ENCODE data around the gene CFAP54. TPM values are rescaled to one million over a fixed set of nuclear protein-coding genes. Genes with fewer than 3 reads are reported as not detected.
"Not testable (repeated sequence)": the region's sequence is repeated elsewhere in the genome, so short reads cannot be mapped to it uniquely, and the experiment has no call there.

The CFAP54 gene
- total RNA-seq, 1 experiment from 2014 or later = 0.64 TPM

GRCh38 chr12:96719660-96720362 lies 230.4 kb downstream of the CFAP54 start:
- no peak for DNase-seq (ENCODE audit: low read depth, low spot score)
- Histone ChIP-seq H3K27ac (ENCODE audit: low read length) (no peak overlapping the region), H3K4me3 (ENCODE audit: low read depth in 2 of 2, low read length in 2 of 2) (peak overlapping the region; percentile 37 to 57), H3K9me3 (ENCODE audit: control insufficient read depth, insufficient read depth, low read depth, low read length) (no peaks in the 10 kb centered on the region), H3K4me1 (ENCODE audit: control insufficient read depth, insufficient read depth, low read length) (no peaks in the 10 kb centered on the region), H3K36me3 (ENCODE audit: control insufficient read depth, insufficient read depth, low read length) (no peaks in the 10 kb centered on the region), H3K27me3 (ENCODE audit: control insufficient read depth, insufficient read depth, low read length) (no peaks in the 10 kb centered on the region)
- TF ChIP-seq CTCF (IDR thresholded peaks at IDR 0.05) = no peak
- TF ChIP-seq POLR2AphosphoS5 (IDR thresholded peaks at IDR 0.05; ENCODE audit: low read depth, low read length) = no peak
- TF ChIP-seq SIN3A (IDR thresholded peaks at IDR 0.05; ENCODE audit: borderline replicate concordance, insufficient read depth, low read depth, low read length) = no peak
- no peak for TF ChIP-seq TCF7L2 (IDR thresholded peaks at IDR 0.05; ENCODE audit: low read depth, low read length)
- POLR2A ChIA-PET = no interaction called here
- no TSS peak for BruUV-seq (replicated peaks)
- peak; percentile 80 for ATAC-seq
- in situ Hi-C loops (cut with HindIII; ENCODE audit: low pct_unique_long_range_greater_than_20kb, low sequenced_read_pairs) (no loop called here), intact Hi-C loops (cut with micrococcal nuclease; ENCODE audit: unreplicated experiment) (no loop called here)
- CTCF ChIA-PET = no interaction called here

- H3K4me3 ChIP-seq (ENCODE audit: low read depth in 2 of 2, low read length in 2 of 2) = peak overlapping the region; percentile 37 to 57
- DNase-seq (ENCODE audit: low read depth, low spot score) = no peak
Observed at GRCh38 chr12:96720363-96720705, 231.0 kb downstream of the CFAP54 start.

GRCh38 chr12:96729466-96729865 lies 240.1 kb downstream of the CFAP54 start:
- POLR2A ChIA-PET; H3K27me3 ChIP-seq (ENCODE audit: control insufficient read depth, insufficient read depth, low read length); CTCF ChIA-PET; H3K4me3 ChIP-seq (ENCODE audit: low read depth in 2 of 2, low read length in 2 of 2); DNase-seq (ENCODE audit: low read depth, low spot score); H3K4me1 ChIP-seq (ENCODE audit: control insufficient read depth, insufficient read depth, low read length); intact Hi-C loops (cut with micrococcal nuclease; ENCODE audit: unreplicated experiment); H3K9me3 ChIP-seq (ENCODE audit: control insufficient read depth, insufficient read depth, low read depth, low read length); H3K36me3 ChIP-seq (ENCODE audit: control insufficient read depth, insufficient read depth, low read length); H3K27ac ChIP-seq (ENCODE audit: low read length); BruUV-seq (replicated peaks); in situ Hi-C loops (cut with HindIII; ENCODE audit: low pct_unique_long_range_greater_than_20kb, low sequenced_read_pairs); ATAC-seq: not testable (repeated sequence)

More at GRCh38 chr12:96720363-96720705, 231.0 kb downstream of the CFAP54 start:
- H3K4me1 ChIP-seq (ENCODE audit: control insufficient read depth, insufficient read depth, low read length) = no peaks in the 10 kb centered on the region
- no peak overlapping the region for H3K27ac ChIP-seq (ENCODE audit: low read length)
- H3K36me3 ChIP-seq (ENCODE audit: control insufficient read depth, insufficient read depth, low read length) = no peaks in the 10 kb centered on the region
- ChIA-PET POLR2A (no interaction called here), CTCF (interaction anchor here (0.7 kb wide), 1 partner anchor 611 kb away, joined by 4 read pairs; no protein-coding TSS in a partner anchor)
- H3K27me3 ChIP-seq (ENCODE audit: control insufficient read depth, insufficient read depth, low read length) = no peaks in the 10 kb centered on the region
- H3K9me3 ChIP-seq (ENCODE audit: control insufficient read depth, insufficient read depth, low read depth, low read length) = no peaks in the 10 kb centered on the region
- intact Hi-C loops (cut with micrococcal nuclease; ENCODE audit: unreplicated experiment) (no loop called here), in situ Hi-C loops (cut with HindIII; ENCODE audit: low pct_unique_long_range_greater_than_20kb, low sequenced_read_pairs) (no loop called here)
- ATAC-seq = peak; percentile 88
- TF ChIP-seq CTCF (IDR thresholded peaks at IDR 0.05) (peak; percentile 6; the same call in 1 of the 2 replicates), TCF7L2 (IDR thresholded peaks at IDR 0.05; ENCODE audit: low read depth, low read length) (no peak)
- BruUV-seq (replicated peaks) = no TSS peak
